Activated CD8-positive, alpha-beta memory T cell treated with anti-CD3 and anti-CD28 coated beads, Interleukin-2, amount 50 U/mL, for 24 hours (primary cell): ENCODE results near the gene TUBB.
"Not testable (repeated sequence)": the region's sequence is repeated elsewhere in the genome, so short reads cannot be mapped to it uniquely, and the experiment has no call there.

Source experiments
- DNase-seq: peaks from one replicate; pipeline ENCODE4 v3.0.0-alpha.2; 2020; ENCODE audit errors: extremely low read depth

TUBB gene

GRCh38 chr6:30760549-30760948 lies 40.4 kb downstream of the TUBB start:
- no peak for DNase-seq

DNA sequence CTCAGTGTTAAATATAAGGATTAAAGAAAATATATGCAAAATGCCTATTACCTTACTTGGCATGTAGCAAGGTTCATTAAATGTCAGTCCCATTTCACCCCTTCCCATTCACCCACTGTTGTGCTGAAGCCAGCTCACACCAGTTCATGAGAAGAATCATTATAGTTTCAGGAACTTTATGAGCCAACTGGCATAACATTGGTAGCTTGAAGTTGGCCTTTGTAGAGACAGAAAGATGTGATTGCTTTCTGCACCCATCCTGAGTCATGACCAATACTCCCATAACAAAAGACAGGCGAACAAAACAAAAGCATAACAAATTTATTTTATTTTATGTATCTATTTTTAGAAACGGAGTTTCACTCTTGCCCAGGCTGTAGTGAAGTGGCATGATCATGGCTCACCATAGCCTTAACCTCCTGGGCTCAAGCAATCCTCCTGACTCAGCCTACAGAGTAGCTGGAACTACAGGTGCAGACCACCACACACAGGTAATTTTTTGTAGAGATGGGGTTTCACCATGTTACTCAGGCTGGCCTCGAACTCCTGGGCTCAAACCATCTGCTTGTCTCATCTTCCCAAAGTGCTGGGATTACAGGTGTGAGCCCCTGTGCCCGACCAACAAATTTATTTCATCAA lies 41.8 kb downstream of the TUBB start:
- DNase-seq: no peak

DNA sequence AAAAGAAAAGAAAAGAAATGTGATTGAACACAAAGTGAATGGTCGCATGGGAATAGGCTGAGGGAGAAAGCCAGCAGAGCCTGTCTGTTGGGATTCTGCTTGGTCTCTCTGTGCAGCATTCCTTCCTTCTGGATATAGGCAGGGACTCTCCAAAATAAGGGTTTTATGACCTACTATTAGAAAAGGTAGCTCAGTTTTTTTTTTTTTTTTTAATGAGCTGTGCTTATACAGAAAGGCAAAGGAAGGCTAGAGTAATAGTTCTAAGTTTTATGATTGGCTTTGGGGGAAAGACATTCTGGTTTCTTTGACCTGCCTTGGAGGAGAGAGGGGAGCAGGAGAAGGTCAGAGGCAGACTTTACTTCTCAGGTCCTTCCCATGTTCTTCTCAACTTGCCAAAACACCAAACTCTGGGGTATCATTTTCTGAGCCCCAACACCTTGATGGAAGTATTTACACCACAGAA lies 43.0 kb downstream of the TUBB start:
- no peak for DNase-seq

DNA sequence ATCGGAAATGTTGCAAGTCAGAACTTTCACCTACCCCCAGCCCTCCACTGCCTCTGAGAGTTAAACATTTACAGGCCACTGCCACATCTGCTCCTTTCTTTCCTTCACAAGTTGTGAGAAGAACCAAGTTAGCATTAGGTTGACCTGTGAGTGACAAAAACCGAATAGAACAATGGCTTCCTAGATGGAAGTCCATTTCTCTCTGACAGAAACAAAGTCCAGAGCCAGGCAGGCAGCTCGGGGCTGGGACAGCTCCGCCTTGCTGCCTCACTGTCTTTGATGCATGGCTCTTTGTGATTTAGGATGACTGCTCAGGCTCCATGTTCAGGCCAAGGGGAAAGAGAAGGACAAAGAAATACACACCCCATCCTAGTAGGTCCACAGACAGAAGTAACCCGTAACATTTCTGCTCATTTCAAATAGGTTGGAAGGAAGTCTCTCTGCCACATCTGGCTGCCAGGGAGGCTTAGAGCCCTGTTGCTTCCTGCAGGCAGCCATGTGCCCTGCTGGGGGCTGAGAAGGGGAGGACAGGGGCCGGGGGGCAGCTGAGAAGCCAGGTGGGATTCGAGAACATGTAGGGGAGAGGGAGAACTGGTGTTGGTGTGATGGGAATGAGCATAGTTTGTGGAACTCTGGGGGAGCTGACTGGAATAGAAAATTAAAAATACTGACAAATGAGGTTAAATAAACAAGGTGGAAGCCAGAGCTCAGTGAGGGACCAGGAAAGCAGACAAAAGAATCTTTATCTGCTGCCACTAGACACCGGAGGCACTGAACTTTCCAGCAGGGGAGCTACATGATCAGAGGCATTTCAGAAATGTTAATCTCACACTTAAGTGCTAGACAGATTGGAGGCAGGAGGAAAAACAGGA lies 43.7 kb downstream of the TUBB start:
- DNase-seq: no peak

DNA sequence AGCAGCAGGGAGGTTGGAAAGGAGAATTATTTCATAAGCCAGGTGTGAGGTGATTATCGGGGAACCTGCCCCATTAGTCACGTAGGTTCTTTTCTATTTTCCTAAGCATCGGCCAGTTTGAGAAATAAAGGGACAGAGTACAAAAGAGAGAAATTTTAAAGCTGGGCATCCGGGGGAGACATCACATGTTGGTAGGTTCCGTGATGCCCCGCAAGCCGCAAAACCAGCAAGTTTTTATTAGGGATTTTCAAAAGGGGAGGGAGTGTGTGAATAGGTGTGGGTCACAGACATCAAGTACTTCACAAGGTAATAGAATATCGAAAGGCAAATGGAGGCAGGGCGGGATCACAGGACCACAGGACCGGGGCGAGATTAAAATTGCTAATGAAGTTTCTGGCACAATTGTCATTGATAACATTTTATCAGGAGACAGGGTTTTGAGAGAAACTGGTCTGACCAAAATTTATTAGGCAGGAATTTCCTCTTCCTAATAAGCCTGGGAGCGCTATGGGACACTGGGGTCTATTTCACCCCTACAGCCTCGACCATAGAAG lies 44.4 kb downstream of the TUBB start:
- DNase-seq: not testable (repeated sequence)

GRCh38 chr6:30765495-30765894 lies 45.3 kb downstream of the TUBB start:
- DNase-seq: not testable (repeated sequence)

GRCh38 chr6:30766461-30767157 lies 46.5 kb downstream of the TUBB start:
- DNase-seq: no peak

GRCh38 chr6:30767158-30767943 lies 47.2 kb downstream of the TUBB start:
- no peak for DNase-seq

DNA sequence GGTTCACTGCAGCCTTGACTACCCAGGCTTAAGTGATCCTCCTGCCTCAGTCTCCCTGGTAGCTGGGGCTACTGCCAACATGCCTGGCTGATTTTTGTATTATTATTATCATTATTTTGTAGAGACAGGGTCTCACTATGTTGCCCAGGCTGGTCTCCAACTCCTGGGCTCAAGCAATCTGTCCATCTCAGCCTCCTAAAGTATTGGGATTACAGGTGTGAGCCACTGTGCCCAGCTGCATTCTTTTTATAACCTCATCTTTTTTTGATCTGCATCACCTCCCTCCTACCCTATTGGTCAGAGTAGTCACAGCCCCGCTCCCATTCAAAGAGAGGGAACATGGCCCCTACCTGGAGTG lies 47.8 kb downstream of the TUBB start:
- no peak for DNase-seq

GRCh38 chr6:30768634-30769087 lies 48.5 kb downstream of the TUBB start:
- DNase-seq: no peak

- peak; percentile 67 for DNase-seq
Observed at GRCh38 chr6:30769088-30769852, 49.1 kb downstream of the TUBB start.

GRCh38 chr6:30769853-30770524 lies 49.8 kb downstream of the TUBB start:
- DNase-seq: no peak

- no peak for DNase-seq
Observed at GRCh38 chr6:30770592-30770991, 50.4 kb downstream of the TUBB start.

GRCh38 chr6:30774701-30775100 lies 54.5 kb downstream of the TUBB start:
- no peak for DNase-seq
